HepG2 (cell line): ENCODE measurements around the gene BCO1. TPM values are rescaled to one million over a fixed set of nuclear protein-coding genes. Genes with fewer than 3 reads are reported as not detected.

Experiments used
- ATAC-seq: fragments of 200-7000 bp; cut with Tn5 transposase; 3 replicates; pipeline ENCODE4 v1.9.1; 2020; ENCODE audit warnings: mild to moderate bottlenecking, moderate library complexity
- BruUV-seq: library from RNA; stranded (reverse); fragments of 400-500 nt; replicated peaks from 2 replicates; lab custom pipeline; 2021; lab: Mats Ljungman, UMichigan
- CTCF ChIA-PET: fragments of 300-600 bp; formaldehyde crosslinking; extraction: SDS; loops from one replicate; lab custom pipeline; 2021; ENCODE audit warnings: low total read pairs, inconsistent platforms, low intra/inter-chr PET ratio; lab: Yijun Ruan, JAX
- POLR2A ChIA-PET: fragments of 350-600 bp; sonication (Branson Sonifier 250); formaldehyde crosslinking; loops from one replicate; lab custom pipeline; 2020; ENCODE audit warnings: antibody characterized with exemption, inconsistent platforms; lab: Yijun Ruan, JAX
- DNase-seq: peaks from one replicate; pipeline ENCODE4 v3.0.0-alpha.2; 2015; ENCODE audit warnings: low spot score
- FAIRE-seq: peaks from 3 replicates; lab custom pipeline; 2011; peaks lifted over from hg19 to GRCh38; lab: Jason Lieb, UNC
- H2AFZ ChIP-seq: one replicate; pipeline ENCODE4 v1.6.1; 2011; ENCODE audit warnings: low read length, inconsistent platforms
- H3K27ac ChIP-seq: fragments of 300-600 bp; 3 replicates; pipeline ENCODE4 v1.8.0; 2011; ENCODE audit warnings: mixed run types, mild to moderate bottlenecking, mixed read lengths, low read length, inconsistent platforms; ENCODE audit not compliant: insufficient read depth; ENCODE audit errors: extremely low read length
- H3K27me3 ChIP-seq, 2 experiments: fragments of 200-600 bp in 1 of 2; 2 replicates in 1 of 2; 3 replicates in 1 of 2; pipeline versions ENCODE4 v1.6.0 to v1.8.0; 2011; ENCODE audit warnings: low read length in 2 of 2, mild to moderate bottlenecking in 2 of 2, moderate library complexity in 2 of 2, inconsistent platforms in 1 of 2; ENCODE audit not compliant: insufficient read depth in 2 of 2, control insufficient read depth in 1 of 2
- H3K36me3 ChIP-seq, 2 experiments: fragments of 200-600 bp in 1 of 2; replicated peaks in 1 of 2; 2 replicates in 1 of 2; 3 replicates in 1 of 2; pipeline versions ENCODE4 v1.5.1 to v1.8.0; 2011; ENCODE audit warnings: low read length in 2 of 2, inconsistent platforms in 1 of 2; ENCODE audit not compliant: insufficient read depth in 2 of 2, control insufficient read depth in 1 of 2
- H3K4me1 ChIP-seq: 2 replicates; pipeline ENCODE4 v1.5.1; 2012; ENCODE audit warnings: low read length, inconsistent platforms; ENCODE audit not compliant: insufficient read depth
- H3K4me2 ChIP-seq: 2 replicates; pipeline ENCODE4 v1.6.0; 2011; ENCODE audit warnings: low read depth, low read length, inconsistent platforms
- H3K4me3 ChIP-seq, 3 experiments: fragments of 200-600 bp in 1 of 3; sonication (generic), shearing (Covaris generic) in 1 of 3; replicated peaks in 1 of 3; 2 replicates each; pipeline ENCODE4 v1.5.1; 2011 to 2016; ENCODE audit warnings: low read length in 3 of 3, inconsistent platforms in 2 of 3, low read depth in 2 of 3, mild to moderate bottlenecking in 2 of 3, control low read depth in 1 of 3, mixed read lengths in 1 of 3; ENCODE audit not compliant: insufficient read depth in 1 of 3
- H3K79me2 ChIP-seq: one replicate; pipeline ENCODE4 v1.6.1; 2011; ENCODE audit warnings: low read length, inconsistent platforms; ENCODE audit not compliant: insufficient read depth
- H3K9ac ChIP-seq: 2 replicates; pipeline ENCODE4 v1.6.0; 2011; ENCODE audit warnings: mild to moderate bottlenecking, low read depth, low read length, inconsistent platforms; ENCODE audit not compliant: insufficient read depth
- H3K9me3 ChIP-seq: 2 replicates; pipeline ENCODE4 v1.5.1; 2012; ENCODE audit warnings: mild to moderate bottlenecking, low read length
- H4K20me1 ChIP-seq: 2 replicates; pipeline ENCODE4 v1.6.0; 2011; ENCODE audit warnings: inconsistent platforms, mild to moderate bottlenecking, low read length, moderate library complexity; ENCODE audit not compliant: insufficient read depth
- ADNP ChIP-seq: sonication (generic); formaldehyde crosslinking; IDR thresholded peaks from 2 replicates; pipeline ENCODE4 v1.4.0; 2020; ENCODE audit warnings: missing genetic modification reagents
- HIVEP1 ChIP-seq: sonication (generic); formaldehyde crosslinking; IDR thresholded peaks from 2 replicates; pipeline ENCODE4 v1.4.0; 2020; ENCODE audit warnings: mild to moderate bottlenecking, missing genetic modification reagents
- PLRG1 ChIP-seq: fragments of 450-650 bp; conservative IDR thresholded peaks from 2 replicates; pipeline ENCODE4 v1.6.1; 2016
- ZNF768 ChIP-seq: sonication (generic); formaldehyde crosslinking; IDR thresholded peaks from 2 replicates; pipeline ENCODE4 v1.4.0; 2020; ENCODE audit warnings: missing genetic modification reagents
- ZSCAN25 ChIP-seq: sonication (generic); formaldehyde crosslinking; IDR thresholded peaks from 2 replicates; pipeline ENCODE4 v1.8.0; 2022; ENCODE audit warnings: mild to moderate bottlenecking, missing genetic modification reagents
- WGBS: methylation state at CpG from one replicate; pipeline ENCODE4 v1.1.6; 2017; ENCODE audit warnings: low lambda C conversion rate; 5-methylcytosine and 5-hydroxymethylcytosine counted together
- in situ Hi-C: cut with HindIII; loops from 2 replicates; pipeline ENCODE4 v1.10.0; 2017; ENCODE audit warnings: low pct_unique_long_range_greater_than_20kb; ENCODE audit not compliant: extremely low pct_ligation_motif_present
- intact Hi-C: fragments of 100-400 bp; cut with micrococcal nuclease; formaldehyde crosslinking; loops from one replicate; pipeline ENCODE4 v1.10.0; 2022; ENCODE audit not compliant: unreplicated experiment
- polyA plus RNA-seq, 8 experiments: library from polyadenylated mRNA; depleted of rRNA in 3 of 8; stranded (reverse) in 7 of 8; unstranded in 1 of 8; fragments of >200 nt; fragmentation: Illumina TruSeq in 4 of 8; extraction: Trizol in 4 of 8; gene quantifications; 2 replicates each; pipeline versions ENCODE4 v1.2.1 to v1.2.3, GENCODE V29; 2011 to 2016; ENCODE audit warnings: low read depth in 4 of 8, missing spikeins in 1 of 8, mixed read lengths in 1 of 8; ENCODE audit not compliant: insufficient read depth in 1 of 8
- total RNA-seq, 5 experiments: library from RNA; depleted of rRNA; stranded (reverse); fragments of >200 nt; fragmentation: Illumina TruSeq; extraction: Trizol; gene quantifications; 2 replicates each; pipeline ENCODE4 v1.2.3, GENCODE V29; 2016; ENCODE audit warnings: low read depth in 1 of 5
- TF ChIP-seq, protein P1 (sequence below): sonication (generic); formaldehyde crosslinking; IDR thresholded peaks from 2 replicates; pipeline ENCODE4 v1.4.0; 2020; ENCODE audit warnings: missing genetic modification reagents, borderline replicate concordance
- TF ChIP-seq, protein P2 (sequence below): sonication (generic); formaldehyde crosslinking; IDR thresholded peaks from 2 replicates; pipeline ENCODE4 v1.9.0; 2022; ENCODE audit warnings: missing genetic modification reagents, mild to moderate bottlenecking, borderline replicate concordance
- TF ChIP-seq, protein P3 (sequence below), 2 experiments: fragments of 450-650 bp in 1 of 2; sonication (generic) in 1 of 2; formaldehyde crosslinking in 1 of 2; IDR thresholded peaks; 2 replicates each; pipeline versions ENCODE4 v1.6.1 to v1.8.0; 2016 to 2022; ENCODE audit warnings: antibody characterized with exemption in 1 of 2, mild to moderate bottlenecking in 1 of 2, missing genetic modification reagents in 1 of 2

The BCO1 gene
- total and polyA plus RNA-seq, 2 of the 13 experiments (the other 11 are each of a cell fraction or from before 2014, with no cell fraction given): 0.11 TPM; not detected in 1

GRCh38 chr16:81253141-81253540 lies 14.7 kb downstream of the BCO1 start (continued):
- TF ChIP-seq, protein P1, sequence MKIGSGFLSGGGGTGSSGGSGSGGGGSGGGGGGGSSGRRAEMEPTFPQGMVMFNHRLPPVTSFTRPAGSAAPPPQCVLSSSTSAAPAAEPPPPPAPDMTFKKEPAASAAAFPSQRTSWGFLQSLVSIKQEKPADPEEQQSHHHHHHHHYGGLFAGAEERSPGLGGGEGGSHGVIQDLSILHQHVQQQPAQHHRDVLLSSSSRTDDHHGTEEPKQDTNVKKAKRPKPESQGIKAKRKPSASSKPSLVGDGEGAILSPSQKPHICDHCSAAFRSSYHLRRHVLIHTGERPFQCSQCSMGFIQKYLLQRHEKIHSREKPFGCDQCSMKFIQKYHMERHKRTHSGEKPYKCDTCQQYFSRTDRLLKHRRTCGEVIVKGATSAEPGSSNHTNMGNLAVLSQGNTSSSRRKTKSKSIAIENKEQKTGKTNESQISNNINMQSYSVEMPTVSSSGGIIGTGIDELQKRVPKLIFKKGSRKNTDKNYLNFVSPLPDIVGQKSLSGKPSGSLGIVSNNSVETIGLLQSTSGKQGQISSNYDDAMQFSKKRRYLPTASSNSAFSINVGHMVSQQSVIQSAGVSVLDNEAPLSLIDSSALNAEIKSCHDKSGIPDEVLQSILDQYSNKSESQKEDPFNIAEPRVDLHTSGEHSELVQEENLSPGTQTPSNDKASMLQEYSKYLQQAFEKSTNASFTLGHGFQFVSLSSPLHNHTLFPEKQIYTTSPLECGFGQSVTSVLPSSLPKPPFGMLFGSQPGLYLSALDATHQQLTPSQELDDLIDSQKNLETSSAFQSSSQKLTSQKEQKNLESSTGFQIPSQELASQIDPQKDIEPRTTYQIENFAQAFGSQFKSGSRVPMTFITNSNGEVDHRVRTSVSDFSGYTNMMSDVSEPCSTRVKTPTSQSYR: no peak

DNA sequence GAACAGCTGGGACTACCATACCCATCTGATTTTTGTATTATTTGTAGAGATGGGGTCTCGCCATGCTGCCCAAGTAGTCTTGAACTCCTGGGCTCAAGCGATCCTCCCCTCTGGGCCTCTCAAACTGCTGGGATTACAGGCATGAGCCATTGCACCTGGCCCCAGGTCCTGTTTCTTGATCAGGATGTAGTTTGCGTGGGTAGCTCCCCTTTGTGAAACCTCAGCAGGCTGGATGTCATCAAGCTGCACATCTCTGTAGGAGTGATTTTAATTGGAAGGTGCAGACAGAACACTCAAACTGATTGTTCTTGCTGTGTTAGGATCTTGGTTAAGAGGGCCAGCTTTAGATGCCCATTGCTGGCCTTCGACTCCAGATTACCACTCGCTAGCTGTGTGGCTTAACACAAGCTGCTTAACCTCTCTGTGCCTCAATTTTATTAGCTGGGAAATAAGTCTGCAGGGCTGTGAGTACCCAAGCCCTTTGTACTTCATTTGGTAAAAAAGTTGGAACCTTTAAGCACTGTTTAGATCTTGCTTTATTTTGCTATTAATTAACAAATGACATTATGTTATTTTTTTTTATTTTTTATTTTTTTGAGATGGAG lies 16.5 kb downstream of the BCO1 start:
- Histone ChIP-seq H3K27ac (no peak overlapping the region), H3K4me1 (no peaks in the 10 kb centered on the region), H3K4me3 (no peak overlapping the region), H4K20me1 (no peaks in the 10 kb centered on the region), H3K36me3 (no peaks in the 10 kb centered on the region), H3K79me2 (no peaks in the 10 kb centered on the region), H3K27me3 (0 out of 5 replicates have a peak, but pooled peaks cover 0 to 5% of the 10 kb centered on the region in 2 experiments), H2AFZ (no peak overlapping the region), H3K9me3 (no peaks in the 10 kb centered on the region), H3K4me2 (no peak overlapping the region), H3K9ac (no peak overlapping the region)
- DNase-seq: no peak
- POLR2A ChIA-PET: no interaction called here
- in situ Hi-C loops: no loop called here
- no peak for FAIRE-seq
- WGBS: 65% methylated on average over 5 of the region's 5 CpGs
- TF ChIP-seq ZSCAN25 (CRISPR knock-in tag) (no peak), HIVEP1 (CRISPR knock-in tag) (no peak), ADNP (CRISPR knock-in tag) (no peak), ZNF768 (peak; percentile 69; the same call in 1 of the 2 replicates), PLRG1 (no peak)
- TF ChIP-seq, protein P2, sequence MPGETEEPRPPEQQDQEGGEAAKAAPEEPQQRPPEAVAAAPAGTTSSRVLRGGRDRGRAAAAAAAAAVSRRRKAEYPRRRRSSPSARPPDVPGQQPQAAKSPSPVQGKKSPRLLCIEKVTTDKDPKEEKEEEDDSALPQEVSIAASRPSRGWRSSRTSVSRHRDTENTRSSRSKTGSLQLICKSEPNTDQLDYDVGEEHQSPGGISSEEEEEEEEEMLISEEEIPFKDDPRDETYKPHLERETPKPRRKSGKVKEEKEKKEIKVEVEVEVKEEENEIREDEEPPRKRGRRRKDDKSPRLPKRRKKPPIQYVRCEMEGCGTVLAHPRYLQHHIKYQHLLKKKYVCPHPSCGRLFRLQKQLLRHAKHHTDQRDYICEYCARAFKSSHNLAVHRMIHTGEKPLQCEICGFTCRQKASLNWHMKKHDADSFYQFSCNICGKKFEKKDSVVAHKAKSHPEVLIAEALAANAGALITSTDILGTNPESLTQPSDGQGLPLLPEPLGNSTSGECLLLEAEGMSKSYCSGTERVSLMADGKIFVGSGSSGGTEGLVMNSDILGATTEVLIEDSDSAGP (CRISPR knock-in tag): no peak
- TF ChIP-seq, protein P3, sequence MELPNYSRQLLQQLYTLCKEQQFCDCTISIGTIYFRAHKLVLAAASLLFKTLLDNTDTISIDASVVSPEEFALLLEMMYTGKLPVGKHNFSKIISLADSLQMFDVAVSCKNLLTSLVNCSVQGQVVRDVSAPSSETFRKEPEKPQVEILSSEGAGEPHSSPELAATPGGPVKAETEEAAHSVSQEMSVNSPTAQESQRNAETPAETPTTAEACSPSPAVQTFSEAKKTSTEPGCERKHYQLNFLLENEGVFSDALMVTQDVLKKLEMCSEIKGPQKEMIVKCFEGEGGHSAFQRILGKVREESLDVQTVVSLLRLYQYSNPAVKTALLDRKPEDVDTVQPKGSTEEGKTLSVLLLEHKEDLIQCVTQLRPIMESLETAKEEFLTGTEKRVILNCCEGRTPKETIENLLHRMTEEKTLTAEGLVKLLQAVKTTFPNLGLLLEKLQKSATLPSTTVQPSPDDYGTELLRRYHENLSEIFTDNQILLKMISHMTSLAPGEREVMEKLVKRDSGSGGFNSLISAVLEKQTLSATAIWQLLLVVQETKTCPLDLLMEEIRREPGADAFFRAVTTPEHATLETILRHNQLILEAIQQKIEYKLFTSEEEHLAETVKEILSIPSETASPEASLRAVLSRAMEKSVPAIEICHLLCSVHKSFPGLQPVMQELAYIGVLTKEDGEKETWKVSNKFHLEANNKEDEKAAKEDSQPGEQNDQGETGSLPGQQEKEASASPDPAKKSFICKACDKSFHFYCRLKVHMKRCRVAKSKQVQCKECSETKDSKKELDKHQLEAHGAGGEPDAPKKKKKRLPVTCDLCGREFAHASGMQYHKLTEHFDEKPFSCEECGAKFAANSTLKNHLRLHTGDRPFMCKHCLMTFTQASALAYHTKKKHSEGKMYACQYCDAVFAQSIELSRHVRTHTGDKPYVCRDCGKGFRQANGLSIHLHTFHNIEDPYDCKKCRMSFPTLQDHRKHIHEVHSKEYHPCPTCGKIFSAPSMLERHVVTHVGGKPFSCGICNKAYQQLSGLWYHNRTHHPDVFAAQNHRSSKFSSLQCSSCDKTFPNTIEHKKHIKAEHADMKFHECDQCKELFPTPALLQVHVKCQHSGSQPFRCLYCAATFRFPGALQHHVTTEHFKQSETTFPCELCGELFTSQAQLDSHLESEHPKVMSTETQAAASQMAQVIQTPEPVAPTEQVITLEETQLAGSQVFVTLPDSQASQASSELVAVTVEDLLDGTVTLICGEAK (IDR thresholded peaks at IDR 0.05): no peak
- TF ChIP-seq, protein P3 (CRISPR knock-in tag; IDR thresholded peaks at IDR 0.05): no peak
- BruUV-seq: no TSS peak
- CTCF ChIA-PET: no interaction called here
- ATAC-seq: no peak
- intact Hi-C loops: no loop called here
